ENCODE results near the gene PTRH1.

Gene PTRH1

GRCh38 chr9:127716412-127716811 is 949 bp upstream of the PTRH1 start:
- TF ChIP-seq, protein P1, sequence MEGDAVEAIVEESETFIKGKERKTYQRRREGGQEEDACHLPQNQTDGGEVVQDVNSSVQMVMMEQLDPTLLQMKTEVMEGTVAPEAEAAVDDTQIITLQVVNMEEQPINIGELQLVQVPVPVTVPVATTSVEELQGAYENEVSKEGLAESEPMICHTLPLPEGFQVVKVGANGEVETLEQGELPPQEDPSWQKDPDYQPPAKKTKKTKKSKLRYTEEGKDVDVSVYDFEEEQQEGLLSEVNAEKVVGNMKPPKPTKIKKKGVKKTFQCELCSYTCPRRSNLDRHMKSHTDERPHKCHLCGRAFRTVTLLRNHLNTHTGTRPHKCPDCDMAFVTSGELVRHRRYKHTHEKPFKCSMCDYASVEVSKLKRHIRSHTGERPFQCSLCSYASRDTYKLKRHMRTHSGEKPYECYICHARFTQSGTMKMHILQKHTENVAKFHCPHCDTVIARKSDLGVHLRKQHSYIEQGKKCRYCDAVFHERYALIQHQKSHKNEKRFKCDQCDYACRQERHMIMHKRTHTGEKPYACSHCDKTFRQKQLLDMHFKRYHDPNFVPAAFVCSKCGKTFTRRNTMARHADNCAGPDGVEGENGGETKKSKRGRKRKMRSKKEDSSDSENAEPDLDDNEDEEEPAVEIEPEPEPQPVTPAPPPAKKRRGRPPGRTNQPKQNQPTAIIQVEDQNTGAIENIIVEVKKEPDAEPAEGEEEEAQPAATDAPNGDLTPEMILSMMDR (IDR thresholded peaks at IDR 0.05; ENCODE audit: low read depth, low read length) = no peak
- no peak overlapping the region for H3K4me3 ChIP-seq (ENCODE audit: low read depth, low read length)

- TF ChIP-seq, protein P1 (IDR thresholded peaks at IDR 0.05; ENCODE audit: low read depth, low read length) = no peak
- H3K4me3 ChIP-seq (ENCODE audit: low read depth, low read length) = peak overlapping the region; percentile 86
These were observed 453 bp downstream of the PTRH1 start for GRCh38 chr9:127714951-127715469.

- TF ChIP-seq, protein P1 (IDR thresholded peaks at IDR 0.05; ENCODE audit: low read depth, low read length) = no peak
- peak overlapping the region; percentile 86 for H3K4me3 ChIP-seq (ENCODE audit: low read depth, low read length)
These were observed 1.3 kb downstream of the PTRH1 start for GRCh38 chr9:127714020-127714750.

GRCh38 chr9:127712867-127713266 is 2.6 kb downstream of the PTRH1 start:
- TF ChIP-seq, protein P1 (IDR thresholded peaks at IDR 0.05; ENCODE audit: low read depth, low read length) = no peak
- no peak overlapping the region for H3K4me3 ChIP-seq (ENCODE audit: low read depth, low read length)

- no peak overlapping the region for H3K4me3 ChIP-seq (ENCODE audit: low read depth, low read length)
- TF ChIP-seq, protein P1 (IDR thresholded peaks at IDR 0.05; ENCODE audit: low read depth, low read length) = no peak
These were observed 3.1 kb downstream of the PTRH1 start for GRCh38 chr9:127712371-127712770.

DNA sequence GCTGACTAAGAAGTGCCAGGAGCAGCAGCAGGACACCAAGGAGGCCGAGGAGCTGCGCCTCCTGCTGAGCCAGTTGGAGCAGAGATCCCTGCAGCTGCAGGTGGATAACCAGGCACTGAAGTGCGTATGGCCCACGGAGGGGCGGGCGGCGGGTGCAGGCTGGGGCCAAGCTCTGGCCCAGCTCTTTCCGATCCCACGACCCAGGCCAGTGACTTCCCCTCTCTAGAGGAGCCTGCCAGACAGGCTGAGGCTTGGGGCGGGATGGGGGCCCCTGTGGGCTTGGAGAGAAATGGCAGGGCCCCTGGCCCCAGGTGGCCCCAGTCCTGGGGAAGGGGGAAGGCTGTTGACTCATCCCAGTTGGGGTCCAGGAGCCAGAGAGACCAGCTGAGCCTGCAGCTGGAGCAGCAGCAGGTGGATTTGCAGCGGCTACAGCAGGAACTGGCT is 3.6 kb downstream of the PTRH1 start:
- TF ChIP-seq, protein P1 (IDR thresholded peaks at IDR 0.05; ENCODE audit: low read depth, low read length) = no peak
- H3K4me3 ChIP-seq (ENCODE audit: low read depth, low read length) = no peak overlapping the region

DNA sequence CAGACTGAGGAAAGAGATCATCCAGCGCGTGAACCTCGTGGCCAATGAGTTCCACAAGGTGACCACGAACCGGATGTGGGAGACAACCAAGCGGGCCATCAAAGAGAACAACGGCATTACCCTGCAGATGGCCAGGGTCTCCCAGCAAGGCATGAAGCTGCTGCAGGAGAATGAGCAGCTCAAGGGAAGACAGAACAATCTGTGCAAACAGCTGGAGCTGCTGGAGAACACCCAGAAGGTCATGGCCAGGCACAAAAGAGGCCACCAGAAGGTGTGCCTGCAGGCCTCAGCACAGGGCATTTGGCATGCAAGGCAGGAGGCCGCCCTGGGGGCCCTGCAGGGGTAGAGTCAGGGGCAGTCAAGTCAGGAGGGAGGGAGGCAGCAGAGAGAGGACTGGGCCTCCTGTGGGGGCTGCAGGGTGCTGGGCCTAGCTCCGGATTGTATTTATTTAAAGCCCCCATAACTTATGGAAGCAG is 4.2 kb downstream of the PTRH1 start:
- TF ChIP-seq, protein P1 (IDR thresholded peaks at IDR 0.05; ENCODE audit: low read depth, low read length) = no peak
- no peak overlapping the region for H3K4me3 ChIP-seq (ENCODE audit: low read depth, low read length)
